GM21529 (cell line): ENCODE data around the gene NOS3.

Experiments used
- ATAC-seq: cut with Tn5 transposase; IDR thresholded peaks from one replicate; pipeline ENCODE4 v1.9.1; 2021; ENCODE audit not compliant: unreplicated experiment

Gene NOS3

DNA sequence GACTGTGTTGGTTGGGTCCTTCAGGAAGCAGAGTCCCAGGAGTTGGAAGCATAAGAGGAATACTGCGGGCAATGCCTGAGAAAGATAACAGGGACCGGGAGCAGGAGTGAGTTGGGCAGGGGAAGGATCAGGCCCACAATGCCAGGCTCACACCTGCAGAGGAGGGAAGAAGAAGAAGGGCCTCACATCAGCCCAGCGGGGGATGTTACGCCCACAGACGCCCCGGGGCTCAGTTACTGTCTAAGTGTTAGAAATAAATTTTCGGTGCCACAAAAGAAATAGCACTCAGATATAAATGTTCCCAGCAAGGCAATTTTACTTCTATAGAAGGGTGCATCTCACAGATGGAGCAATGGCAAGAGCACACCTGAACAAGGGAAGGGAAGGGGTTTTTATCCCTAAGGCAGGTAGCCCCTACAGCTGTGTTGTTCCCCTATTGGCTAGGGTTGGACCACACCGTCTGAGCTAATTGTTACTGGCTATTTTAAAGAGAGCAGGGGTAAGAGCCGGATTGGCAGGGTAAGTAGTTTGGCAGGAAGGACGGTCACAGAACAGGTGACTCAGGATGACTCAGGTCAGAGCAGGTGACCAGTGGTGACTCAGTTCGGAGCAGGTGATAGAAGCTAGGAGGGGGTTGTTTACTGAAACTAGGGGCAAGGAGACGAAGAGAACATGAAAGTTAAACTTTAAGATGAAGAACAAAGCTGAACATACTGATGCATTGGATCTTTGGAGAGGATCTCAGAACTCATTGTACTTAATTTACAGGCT is at the start of gene NOS3:
NOS3 (plus strand) TSS at position 602 of the 771 bp plus-strand sequence. CDS start 2,787 bp downstream, outside the sequence.
- ATAC-seq: no peak

DNA sequence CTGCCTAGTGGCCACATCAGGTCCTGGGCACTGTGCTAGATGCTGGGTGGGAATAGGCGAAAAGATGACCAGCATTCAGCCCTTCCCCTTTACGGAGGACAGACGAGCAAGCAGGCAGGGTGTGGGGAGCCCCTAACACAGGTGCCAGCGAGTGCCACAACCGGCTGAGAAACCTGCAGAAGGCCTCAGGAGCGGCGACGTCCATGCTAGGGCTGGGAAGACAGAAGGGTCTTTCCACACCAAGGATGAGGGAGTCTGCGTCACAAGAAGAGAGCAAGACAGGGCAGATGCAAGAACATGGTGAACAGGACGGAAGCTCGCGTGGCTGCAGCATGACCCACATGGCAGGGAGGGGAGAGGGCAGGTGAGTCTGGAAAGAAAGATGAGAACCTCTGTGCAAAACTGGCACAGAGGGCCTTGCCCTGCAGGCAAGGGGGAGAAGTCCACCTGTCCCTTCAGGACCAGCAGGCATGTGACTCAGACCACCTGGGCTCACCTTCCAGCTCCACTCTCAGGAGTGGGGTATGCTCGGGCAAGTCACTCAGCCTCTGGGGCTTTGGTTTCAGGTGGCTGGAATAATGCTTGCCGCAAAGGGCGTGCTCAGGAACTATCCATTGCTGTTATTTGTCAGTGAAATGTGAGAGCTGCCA is 49.3 kb upstream of the NOS3 start:
- ATAC-seq: no peak

DNA sequence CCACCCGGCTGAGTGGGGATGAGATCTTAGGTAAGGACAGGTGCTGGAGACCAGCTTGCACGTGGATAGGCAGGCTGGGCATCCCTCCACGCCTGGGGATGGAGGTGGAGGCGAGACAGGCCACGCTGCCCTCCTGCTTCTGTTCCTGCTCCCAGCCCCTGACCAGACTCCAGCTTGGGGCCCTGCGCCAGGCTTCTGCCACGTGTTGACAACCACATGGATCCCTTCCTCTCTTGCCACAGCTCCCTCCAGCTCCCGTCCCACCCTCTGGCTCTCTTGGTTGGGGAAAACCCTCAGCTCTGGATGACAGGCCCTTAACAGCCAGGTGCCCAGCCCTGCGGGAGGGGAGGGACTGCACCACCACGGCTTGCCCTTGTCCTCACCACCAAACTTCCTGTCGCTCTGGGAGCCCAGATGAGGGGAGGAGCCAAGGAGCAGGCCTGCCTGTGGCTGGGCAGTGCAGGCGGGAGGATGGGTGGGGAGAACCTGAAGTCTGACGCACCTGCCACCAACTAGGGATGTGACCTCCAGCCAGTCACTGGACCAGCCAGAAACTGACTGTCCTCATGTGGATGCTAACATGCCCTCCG is 48.7 kb upstream of the NOS3 start:
- ATAC-seq: no peak

DNA sequence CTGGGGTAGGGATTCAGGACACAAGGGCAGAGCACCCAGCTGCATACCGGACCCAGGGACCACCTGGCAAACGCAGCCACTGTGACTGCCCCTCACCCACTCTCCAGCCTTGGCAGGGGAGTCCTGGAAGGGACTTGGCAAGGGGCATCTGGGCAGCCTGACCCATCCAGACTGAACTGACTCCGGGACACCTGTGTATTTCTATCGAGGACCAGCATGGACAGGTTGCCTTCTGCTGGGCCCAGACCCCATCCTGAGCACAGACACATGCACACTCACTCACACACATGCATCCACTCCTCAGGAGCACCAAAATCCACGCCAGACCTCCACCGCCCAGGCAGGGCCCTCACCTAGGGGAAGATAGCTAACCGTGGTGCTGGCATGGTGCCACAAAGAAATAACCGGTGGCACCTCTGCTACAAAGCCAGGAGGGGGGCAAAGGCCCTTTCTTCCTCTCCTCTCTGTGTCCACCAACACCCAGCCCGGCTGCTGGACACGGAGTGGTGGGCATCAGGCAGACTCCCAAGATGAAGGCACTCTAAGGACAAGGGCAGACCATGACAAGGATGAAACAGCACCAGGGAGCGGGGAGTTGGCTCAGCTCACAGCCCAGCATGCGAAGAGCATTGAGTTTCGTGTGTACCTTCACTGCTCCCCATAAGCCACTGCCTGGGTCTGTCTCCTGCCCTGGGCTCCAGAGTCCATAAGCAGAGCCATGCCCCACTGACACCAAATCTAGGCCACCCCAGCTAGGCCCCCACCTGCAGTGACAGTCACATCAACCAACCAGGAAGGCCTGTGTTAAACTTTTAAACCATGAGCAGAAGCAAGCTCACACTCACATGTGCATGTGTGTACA is 48.0 kb upstream of the NOS3 start:
- ATAC-seq: no peak

DNA sequence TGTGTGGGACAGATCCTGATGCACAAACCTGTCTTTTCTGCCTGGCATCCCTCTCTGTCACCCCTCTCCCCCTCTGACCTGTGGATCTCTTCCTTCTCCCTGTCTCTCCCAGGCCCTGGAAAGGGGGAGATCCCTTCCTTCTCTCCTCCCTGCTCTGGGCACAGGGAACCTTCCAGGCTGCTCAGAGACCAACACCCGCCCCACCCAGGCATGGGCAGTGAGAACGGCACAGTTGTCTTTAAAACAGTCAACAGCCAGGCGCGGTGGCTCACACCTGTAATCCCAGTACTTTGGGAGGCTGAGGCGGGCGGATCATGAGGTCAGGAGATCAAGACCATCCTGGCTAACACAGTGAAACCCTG is 47.4 kb upstream of the NOS3 start:
- ATAC-seq: no peak

DNA sequence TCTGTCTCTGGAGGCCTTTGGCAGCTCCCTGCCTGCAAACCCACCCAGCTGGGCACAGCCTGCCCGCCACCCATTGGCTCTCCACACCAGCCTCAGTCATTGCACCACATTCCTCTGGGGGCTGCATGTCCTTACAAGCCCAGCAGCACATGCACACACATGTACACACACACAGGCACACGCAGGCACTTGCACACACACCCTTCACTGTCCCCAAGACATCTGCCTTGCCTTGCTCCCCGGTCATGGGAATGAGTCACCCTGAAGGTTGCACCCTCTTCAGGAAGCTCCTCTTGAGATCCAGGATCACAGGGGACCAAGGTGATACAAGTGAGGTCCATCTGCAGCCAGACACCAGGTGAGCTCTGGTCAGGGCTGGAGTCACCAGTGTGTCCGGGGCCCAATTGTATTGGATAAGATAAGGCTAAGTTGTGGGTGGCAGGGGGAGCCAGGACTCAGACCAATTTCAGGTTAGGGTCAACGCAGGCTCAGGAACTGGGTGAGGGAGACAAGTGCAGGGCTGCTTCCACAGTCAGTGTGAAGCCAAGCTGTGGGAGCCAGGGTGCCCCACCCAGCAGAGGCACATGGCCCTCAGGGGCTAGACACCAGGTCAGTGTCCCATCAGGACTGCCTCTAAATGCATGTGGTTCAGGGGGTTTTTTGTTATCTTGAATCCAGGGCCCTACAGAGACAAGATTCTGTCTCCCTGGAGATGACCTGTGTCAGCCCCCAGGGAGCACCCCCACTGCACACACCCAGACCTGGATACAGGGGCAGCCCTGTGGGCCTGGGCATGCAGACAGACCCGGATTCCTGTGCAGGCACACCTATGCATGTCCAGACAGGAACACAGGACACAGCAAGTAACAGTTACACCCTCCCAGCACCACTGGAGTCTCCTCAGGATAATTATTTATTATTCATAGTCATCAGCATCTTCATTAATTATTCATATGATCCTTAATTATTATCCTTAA is 46.5 kb upstream of the NOS3 start:
- ATAC-seq: no peak

DNA sequence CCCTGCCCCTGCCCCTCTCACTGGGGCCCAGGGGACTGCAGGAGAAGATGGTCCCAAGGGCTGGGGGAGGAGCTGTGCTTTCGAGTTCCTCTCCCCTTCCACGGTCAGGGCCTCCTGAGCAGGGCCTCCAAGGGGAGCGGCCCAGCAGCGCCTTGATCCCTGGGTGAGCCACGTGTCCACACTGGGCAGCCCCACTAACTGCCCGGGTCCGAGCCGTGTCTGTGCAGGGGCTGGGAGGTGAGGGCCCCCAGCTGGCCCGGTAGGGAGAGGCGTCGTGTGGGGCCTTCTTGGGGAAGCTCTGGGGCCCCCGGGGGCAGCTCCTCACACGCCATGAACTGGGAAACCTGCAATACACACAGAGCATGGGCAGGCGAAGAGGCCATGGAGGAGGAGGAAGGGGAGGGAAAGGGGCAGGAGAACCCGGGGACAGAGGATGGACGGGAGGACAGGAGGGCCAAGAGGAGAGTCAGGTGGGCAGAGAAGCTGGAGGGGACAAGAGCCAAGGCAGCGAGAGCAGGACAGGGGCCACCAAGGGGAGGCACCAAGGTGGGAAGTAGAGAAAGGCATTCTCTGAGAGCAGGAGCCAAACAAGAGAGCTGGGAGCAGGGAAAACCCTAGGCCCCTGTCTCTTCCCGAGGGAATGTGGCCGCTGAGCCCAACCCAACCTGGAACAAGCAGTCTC is 45.5 kb upstream of the NOS3 start:
- ATAC-seq: no peak

DNA sequence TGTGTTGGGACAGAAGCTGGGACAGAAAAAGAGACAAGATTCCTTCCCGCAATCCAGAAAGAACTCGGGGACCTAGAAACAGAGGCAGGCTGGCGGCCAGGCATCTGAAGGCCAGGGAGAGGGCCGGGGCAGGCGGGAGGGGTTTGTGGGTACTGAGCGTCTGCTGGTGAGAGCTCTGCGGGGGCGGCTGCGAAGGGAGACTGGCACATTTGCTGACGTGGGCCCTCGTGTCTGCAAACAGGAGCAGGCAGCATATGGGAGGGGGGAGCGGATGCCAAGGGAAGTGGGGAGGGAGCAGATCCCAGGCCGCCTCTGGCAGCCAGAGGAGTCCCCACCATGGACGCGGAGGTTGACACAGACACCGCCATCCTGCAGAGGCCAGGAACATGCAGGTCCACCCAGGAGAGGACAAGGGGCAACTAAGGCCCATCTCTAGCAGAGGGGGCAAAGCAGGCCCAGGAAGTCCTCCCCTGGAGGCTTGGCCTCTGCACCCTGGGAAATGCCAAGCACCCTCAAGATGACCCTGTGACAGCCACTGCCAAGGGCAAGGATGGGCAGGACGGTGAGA is 44.9 kb upstream of the NOS3 start:
- no peak for ATAC-seq

DNA sequence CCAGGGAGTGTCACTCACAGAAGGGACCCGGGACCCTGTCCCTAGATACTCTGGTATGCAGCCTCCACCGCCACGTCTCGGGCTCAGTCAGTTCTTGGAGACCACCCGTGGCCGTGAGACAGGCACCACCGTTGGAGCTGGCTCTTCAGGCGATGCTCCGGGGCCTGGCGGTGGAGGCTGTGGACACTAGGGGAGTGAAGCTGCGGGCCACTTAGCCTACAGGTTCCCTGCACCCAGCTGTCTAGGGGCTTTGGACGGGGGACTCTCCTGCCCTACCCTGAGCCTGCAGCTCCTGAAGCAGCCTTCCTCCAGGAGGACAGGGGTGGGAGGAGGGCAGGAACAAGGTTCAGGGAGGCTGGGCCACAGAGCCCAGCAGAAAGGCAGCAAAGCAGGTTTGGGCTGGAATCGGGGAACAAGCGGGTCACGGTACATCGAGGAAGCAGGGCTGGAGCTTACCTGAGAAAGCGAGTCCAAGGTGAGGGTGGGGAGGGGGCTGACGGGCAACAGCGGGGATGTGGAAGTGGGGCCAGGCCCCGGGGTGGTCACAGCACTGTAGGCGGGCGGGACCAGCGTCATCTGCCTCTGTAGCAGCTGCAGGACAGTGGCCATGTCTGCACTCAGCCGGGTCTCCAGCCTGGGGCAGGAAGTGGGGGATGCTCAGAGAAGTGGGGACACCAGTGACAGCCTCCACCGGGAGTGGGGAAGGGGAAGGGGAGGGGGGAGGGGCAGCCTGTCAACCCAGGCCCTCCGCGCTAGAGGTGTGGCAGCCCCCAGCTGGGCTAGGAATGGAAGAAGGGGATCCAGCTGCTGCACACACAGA is 44.2 kb upstream of the NOS3 start:
- ATAC-seq: no peak

DNA sequence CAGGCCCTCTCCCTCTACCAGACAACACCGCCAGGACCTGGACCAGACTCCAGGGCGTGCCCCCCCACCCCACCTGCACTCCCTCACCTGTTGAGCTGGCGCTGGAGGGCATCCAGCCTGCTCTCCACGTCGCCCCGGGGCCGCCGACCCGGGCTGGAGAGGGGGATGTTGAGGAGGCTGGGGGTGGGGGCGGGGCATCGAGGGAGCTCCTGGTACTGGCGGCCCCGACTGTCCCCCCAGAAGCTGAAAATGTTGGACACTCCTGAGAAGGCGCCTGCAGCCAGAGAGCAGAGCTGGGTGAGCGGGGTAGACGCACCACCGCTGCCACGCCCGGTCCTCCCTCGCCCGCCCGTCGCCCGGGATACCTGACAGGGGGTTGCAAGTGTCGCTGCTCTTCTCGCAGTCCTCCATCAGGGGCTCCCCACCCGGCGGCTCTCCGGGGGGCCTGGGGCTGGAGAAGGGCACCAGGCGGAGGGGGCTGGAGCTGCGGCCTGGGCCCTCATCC is 43.5 kb upstream of the NOS3 start:
- ATAC-seq: no peak

DNA sequence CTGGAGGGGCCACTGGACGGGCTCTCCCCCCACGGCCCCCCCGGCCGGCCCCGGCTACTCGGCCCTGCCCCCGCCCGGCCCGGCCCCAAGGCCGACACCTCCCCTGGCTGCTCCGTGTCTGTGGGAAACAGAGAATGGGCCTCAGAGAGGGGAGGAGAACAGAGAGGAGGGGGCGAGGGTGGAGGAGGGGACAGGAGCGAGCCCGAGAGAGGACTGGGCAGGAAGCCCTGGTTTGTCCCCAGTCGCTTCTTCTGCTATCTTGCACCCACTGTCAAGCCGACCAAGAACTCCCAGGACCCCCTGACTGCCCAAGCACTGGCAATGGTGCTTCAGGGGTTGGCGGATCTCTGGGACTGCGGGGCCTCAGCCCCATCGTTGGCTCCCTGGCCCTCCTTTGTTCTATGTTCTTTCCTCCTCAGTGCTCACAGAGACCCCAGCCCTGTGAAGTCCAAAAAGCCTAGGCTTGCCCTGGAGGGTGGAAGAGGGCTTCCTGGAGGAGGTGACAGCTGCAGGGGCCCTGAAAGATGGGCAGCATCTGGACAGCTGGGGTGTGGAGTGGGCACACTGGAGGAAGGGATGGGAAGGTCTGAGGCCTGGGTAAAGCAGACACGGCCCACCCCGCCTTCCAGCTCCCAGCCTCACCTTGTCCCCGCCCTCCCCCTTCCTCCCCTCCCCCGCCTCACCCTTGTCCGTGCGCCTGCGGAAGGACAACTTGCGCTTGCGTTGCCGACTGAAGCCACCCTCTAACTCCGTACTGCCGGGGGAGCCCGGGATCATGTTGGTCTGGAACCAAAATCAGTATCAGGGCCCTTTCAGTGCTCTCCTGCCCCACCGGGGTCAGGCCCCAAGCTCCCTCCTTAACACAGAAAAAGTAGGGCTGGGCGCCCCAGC is 42.8 kb upstream of the NOS3 start:
- ATAC-seq: no peak

DNA sequence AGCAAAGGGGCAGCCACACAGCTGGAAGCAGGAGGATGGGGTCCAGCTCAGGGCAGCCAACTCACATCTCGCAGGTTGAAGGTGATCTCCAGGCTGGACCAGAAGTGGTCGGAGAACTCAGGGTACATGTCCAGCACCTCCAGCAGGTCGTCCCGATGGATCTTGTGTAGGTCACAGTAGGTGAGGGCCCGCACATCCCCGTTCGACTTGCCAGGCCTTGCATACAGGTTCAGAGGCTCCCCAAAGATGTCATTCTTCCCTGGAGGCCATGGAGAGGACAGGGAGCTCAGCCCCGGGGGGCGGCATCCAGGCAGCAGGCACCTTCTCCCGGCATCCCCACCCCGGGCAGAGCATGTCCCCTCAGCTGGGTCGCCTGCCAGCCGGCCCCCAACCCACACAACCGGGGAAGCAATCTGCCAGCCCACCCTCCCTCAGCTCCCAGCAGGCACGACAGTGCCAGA is 42.0 kb upstream of the NOS3 start:
- no peak for ATAC-seq

DNA sequence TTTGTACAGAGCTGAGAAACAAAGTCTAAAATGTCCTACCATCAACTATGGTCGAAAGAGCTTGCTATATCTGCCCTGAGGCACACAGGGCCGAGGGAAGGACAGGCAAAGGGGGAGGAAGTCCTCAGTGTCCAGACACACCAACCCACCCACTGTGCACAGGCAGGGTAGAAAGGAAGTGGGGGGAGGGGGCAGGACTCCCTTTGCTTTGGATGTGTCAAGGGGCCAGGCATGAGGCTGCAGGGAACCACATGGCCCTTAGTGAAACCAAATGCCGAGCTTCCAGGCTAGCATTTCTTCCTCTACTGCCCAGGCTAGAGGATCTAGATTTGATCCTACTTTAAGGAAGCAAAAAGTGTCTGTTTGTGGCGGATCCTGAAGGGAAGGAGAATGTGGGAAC is 41.3 kb upstream of the NOS3 start:
- ATAC-seq: no peak

DNA sequence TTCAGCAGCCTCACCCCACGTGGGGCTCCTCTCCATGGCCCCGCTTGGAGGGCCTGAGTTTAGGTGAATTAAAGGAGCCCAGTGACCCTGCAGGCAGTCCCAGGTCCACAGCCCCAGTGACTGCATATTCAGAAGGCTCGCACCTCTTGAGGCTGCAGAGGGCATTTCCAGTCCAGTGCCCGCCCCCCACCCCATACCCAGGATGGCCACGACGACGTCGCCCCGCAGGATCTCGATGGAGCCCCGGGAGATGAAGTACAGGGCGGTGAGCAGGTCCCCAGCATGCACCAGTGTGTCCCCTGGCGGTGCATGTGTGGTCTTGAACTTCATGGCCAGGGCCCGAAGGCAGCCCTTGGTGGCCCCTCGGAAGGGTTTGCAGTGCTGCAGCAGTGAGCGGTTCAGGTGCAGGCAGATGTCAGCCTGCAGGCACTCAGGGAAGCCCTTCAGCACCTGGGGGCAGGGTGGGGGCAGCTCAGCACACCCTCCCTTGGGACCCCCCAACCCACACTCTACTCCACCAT is 40.8 kb upstream of the NOS3 start:
- ATAC-seq: no peak

DNA sequence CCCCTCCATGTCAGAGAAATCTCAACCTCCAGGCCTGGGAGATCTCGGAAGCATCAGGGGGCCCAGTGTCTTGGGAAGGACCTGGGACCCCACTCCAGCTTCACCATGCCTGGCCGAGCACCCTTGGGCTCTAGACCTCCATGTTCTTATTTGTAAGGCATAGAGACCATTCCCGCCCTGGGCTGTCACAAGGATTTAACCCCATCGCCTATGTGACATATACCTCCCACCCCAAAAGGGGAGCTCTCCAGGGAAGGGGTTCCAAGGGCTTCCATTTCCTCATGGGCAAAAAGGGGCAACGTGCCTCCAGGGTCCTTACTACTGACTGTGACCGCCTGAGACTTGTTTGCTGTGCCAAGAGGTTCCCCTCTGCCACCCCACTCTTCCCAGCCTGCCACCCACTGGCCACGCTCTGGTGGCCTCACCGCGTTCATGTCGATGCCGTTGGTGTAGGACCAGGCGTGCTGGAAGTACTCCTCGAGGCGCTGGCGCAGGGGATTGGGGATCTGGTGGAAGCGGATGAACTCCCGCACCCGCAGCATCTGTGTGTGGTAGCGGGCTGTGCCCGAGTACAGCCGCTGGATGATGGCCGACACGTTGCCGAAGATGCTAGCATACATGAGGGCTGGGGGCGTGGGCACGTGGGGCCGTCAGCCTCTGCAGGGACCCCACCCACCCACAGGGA is 40.2 kb upstream of the NOS3 start:
- ATAC-seq: no peak

DNA sequence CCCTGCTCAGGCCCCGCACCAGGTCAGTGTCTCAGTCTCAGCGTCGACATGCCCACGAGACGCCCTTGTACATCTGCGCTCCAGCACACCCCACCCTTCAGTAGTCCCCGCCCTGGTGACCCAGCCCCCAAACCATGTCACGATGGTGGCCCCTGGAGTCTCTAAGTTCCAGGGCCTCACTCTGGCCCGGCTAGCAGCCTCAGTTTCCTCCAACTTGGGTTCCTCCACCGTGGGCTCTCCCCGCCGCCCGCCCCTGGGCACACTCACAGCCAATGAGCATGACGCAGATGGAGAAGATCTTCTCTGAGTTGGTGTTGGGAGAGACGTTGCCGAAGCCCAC is 39.7 kb upstream of the NOS3 start:
- ATAC-seq: no peak

DNA sequence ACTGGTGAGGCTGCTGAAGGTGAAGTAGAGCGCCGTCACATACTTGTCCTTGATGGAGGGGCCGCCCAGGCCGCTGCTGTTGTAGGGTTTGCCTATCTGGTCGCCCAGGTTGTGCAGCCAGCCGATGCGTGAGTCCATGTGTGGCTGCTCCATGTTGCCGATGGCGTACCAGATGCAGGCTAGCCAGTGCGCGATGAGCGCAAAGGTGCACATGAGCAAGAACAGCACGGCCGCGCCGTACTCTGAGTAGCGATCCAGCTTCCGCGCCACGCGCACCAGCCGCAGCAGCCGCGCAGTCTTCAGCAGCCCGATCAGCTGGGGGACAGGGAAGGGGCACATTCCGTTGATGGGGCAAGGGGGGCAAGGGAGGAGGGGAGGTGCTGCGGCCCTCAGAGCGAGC is 39.3 kb upstream of the NOS3 start:
- no peak for ATAC-seq
